Heart left ventricle (tissue), 13 donors: Measurements from ENCODE around the gene GUCA1A.

Experiments
- CTCF ChIP-seq, 12 donors: fragments of 200-600 bp; sonication (generic) in 4 of 12; IDR thresholded peaks; one replicate each; pipeline versions ENCODE4 v1.5.0 to v1.8.0; 2018 to 2022; ENCODE audit warnings: antibody characterized with exemption in 12 of 12, mild to moderate bottlenecking in 5 of 12
- POLR2A ChIP-seq, 2 donors: fragments of 450-650 bp; IDR thresholded peaks; one replicate each; pipeline ENCODE4 v1.6.1; 2017; ENCODE audit warnings: antibody characterized with exemption in 2 of 2, mild to moderate bottlenecking in 2 of 2, moderate library complexity in 2 of 2
- donor health status: ischemic (EF 13 %, LVEDD 7.1; RV severe dilation, severe dysfunction).
- donor health status: DM: no; HTN: yes; CAD: no.
- donor health status: DM: no; HTN: no; CAD: no.
- donor health status: ischemic (EF 25% LVEDD 6.9; RV normal size, moderate dysfunction).
- donor health status: ischemic (EF 25% LVEDD 5.7; RV mildly dilated, moderate dysfunction).
- donor health status: ischemic (EF 35%, LVEDD 5.7; RV mildly dilated, moderate dysfunction).
- donor health status: nonischemic (EF 11% LVEDD 7.7; RV severe dilation, severe dysfunction).
- donor health status: DM: yes; HTN: yes; CAD: no.
- donor health status: PGD.
- donor health status: ischemic (EF 29% LVEDD 5.4; RV normal size, mild dysfunction).
- donor health status: nonischemic (EF 23%, LVEDD 6.1; RV moderate dilation, normal function).

GRCh38 chr6:42136508-42137193 is 36.5 kb upstream of the GUCA1A start:
- TF ChIP-seq CTCF (IDR thresholded peaks at IDR 0.05) = peak in 2 of 12 donors; percentile 10 to 12
- TF ChIP-seq POLR2A (IDR thresholded peaks at IDR 0.05) = no peak
